ENCODE results near the gene B3GNT8.
A peak's percentile ranks its signal among the peaks of the same experiment; 100 is the strongest.

The B3GNT8 gene

DNA sequence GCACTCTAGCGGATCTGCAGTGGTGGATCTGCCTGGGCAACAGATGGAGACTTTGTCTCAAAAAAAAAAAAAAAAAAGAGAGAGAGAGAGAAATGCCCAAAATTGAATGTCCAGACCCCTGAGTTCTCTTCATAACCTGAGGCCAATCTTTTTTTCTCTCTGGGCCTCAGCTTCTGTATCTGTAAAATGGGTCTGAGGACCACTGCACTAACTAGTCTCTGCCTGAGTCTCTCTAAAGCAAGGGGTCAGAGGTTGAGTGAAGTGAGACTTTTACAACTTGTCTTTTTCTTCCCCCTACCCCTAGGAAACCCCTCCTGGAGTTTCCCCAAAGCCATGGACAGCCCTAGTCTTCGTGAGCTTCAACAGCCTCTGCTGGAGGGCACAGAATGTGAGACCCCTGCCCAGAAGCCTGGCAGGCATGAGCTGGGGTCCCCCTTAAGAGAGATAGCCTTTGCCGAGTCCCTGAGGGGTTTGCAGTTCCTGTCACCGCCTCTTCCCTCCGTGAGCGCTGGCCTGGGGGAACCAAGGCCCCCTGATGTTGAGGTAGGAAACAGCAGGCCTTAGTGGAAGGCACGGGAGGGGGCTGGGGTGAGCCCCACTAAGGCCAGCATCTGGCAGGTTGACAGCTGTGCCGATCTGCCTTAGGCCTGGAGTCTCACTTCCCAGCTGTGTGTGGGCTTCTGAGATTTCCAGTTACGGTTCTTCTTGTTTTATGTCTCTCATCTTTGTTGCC, 49.0 kb downstream of the B3GNT8 start:
- WGBS: 42% methylated on average over 9 of the region's 9 CpGs
- Histone ChIP-seq H3K27ac (ENCODE audit: low read depth, low read length) (no peak overlapping the region), H3K9me3 (ENCODE audit: insufficient read depth, low read depth, low read length) (no peaks in the 10 kb centered on the region), H3K36me3 (ENCODE audit: insufficient read depth, low read length) (peaks cover 3% of the 10 kb centered on the region; the same call in 1 of the 2 replicates), H3K4me3 (ENCODE audit: low read length) (no peak overlapping the region), H3K9ac (ENCODE audit: low read depth, low read length) (no peak overlapping the region), H3K27me3 (ENCODE audit: insufficient read depth, low read length) (no peaks in the 10 kb centered on the region; the same call in 1 of the 2 replicates), H3K4me1 (ENCODE audit: insufficient read depth, low read length) (no peaks in the 10 kb centered on the region)

- Histone ChIP-seq H3K27me3 (ENCODE audit: insufficient read depth, low read length) (no peaks in the 10 kb centered on the region; the same call in 1 of the 2 replicates), H3K36me3 (ENCODE audit: insufficient read depth, low read length) (no peaks in the 10 kb centered on the region), H3K4me1 (ENCODE audit: insufficient read depth, low read length) (no peaks in the 10 kb centered on the region), H3K27ac (ENCODE audit: low read depth, low read length) (no peak overlapping the region), H3K9me3 (ENCODE audit: insufficient read depth, low read depth, low read length) (no peaks in the 10 kb centered on the region), H3K4me3 (ENCODE audit: low read length) (peak overlapping the region; percentile 76), H3K9ac (ENCODE audit: low read depth, low read length) (peak overlapping the region; percentile 66; the same call in 1 of the 2 replicates)
- WGBS: 52% methylated on average over 8 of the region's 8 CpGs
These were observed 50.2 kb downstream of the B3GNT8 start for GRCh38 chr19:41376998-41377365.

GRCh38 chr19:41376241-41376997, 50.8 kb downstream of the B3GNT8 start, which contains the start of gene TMEM91:
Gene TMEM91 (plus strand): TSS chr19:41376533. CDS start chr19:41378310, 1,777 bp downstream.
- peak within 1 kb of the TSS; percentile 66 for H3K9ac ChIP-seq (ENCODE audit: low read depth, low read length)
- 2% methylated on average over 47 of the region's 47 CpGs for WGBS
- H3K9me3 ChIP-seq (ENCODE audit: insufficient read depth, low read depth, low read length): no peaks in the 10 kb centered on the region
- no peaks in the 10 kb centered on the region for H3K4me1 ChIP-seq (ENCODE audit: insufficient read depth, low read length)
- H3K27ac ChIP-seq (ENCODE audit: low read depth, low read length): peak within 1 kb of the TSS; percentile 9; the same call in 1 of the 2 replicates
- H3K36me3 ChIP-seq (ENCODE audit: insufficient read depth, low read length): no peaks in the 10 kb centered on the region
- H3K4me3 ChIP-seq (ENCODE audit: low read length): peak within 1 kb of the TSS; percentile 76
- H3K27me3 ChIP-seq (ENCODE audit: insufficient read depth, low read length): no peaks in the 10 kb centered on the region; the same call in 1 of the 2 replicates

Data from HUES64 (cell line).